RPMI8226 (cell line): ENCODE measurements around the gene ANTKMT.
"Not testable (repeated sequence)": the region's sequence is repeated elsewhere in the genome, so short reads cannot be mapped to it uniquely, and the experiment has no call there.

Experiments used
- DNase-seq: peaks from one replicate; pipeline ENCODE4 v3.0.0-alpha.2; 2015

Gene ANTKMT

DNA sequence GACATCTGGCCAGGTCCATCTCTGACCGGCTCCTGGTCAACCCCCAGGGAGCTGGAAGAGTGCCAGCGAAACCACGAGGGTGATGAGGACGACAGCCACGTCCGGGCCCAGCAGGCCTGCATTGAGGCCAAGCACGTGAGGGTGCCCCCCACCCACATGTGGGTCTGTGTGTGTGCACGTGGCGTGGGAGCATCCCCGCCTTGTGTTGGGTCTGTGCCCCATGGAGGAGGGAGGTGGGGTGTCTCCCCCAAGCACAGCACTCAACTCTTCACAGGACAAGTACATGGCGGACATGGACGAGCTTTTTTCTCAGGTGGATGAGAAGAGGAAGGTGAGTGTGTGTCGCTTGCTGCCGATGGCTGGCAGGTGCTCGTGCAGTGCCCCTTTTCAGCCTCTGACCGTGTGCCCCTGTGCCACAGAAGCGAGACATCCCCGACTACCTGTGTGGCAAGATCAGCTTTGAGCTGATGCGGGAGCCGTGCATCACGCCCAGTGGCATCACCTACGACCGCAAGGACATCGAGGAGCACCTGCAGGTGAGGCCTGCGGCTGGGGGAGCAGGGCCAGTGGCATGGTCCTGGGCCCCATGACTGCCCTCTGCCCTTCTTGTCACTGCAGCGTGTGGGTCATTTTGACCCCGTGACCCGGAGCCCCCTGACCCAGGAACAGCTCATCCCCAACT is 39.1 kb upstream of the ANTKMT start:
- DNase-seq = no peak

DNA sequence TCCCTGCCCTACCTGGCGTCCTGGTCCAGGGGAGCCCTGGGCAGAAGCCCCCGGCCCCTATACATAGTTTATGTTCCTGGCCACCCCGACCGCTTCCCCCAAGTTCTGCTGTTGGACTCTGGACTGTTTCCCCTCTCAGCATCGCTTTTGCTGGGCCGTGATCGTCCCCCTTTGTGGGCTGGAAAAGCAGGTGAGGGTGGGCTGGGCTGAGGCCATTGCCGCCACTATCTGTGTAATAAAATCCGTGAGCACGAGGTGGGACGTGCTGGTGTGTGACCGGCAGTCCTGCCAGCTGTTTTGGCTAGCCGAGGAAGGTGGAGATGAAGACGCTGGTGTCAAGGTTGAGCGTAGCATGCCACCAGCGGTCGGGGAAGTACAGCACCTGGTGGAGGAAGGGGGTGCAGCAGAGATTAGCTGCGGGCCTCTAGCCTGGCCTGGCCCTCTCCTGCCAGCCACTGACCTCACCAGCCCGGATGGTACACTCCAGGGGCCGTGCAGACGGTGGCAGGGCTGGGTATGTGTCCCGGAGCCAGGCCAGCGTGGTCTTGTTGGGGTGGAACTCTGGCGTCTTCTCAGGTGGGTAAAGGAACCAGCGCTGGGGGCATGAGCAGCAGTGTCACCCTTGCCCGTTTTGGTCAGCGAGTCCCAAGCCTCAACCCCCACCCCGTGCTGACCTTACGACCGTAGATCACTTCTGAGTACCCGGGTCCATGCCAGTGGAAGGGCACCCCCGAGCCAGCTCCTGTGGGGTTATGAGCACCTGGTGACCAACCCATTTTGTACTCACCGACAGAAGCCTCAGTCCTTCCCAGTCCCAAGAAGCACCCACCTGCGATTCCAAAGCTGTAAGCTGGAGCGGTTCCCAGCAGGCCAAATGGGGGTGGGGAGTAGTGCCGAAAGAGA is 38.2 kb upstream of the ANTKMT start:
- DNase-seq = no peak

DNA sequence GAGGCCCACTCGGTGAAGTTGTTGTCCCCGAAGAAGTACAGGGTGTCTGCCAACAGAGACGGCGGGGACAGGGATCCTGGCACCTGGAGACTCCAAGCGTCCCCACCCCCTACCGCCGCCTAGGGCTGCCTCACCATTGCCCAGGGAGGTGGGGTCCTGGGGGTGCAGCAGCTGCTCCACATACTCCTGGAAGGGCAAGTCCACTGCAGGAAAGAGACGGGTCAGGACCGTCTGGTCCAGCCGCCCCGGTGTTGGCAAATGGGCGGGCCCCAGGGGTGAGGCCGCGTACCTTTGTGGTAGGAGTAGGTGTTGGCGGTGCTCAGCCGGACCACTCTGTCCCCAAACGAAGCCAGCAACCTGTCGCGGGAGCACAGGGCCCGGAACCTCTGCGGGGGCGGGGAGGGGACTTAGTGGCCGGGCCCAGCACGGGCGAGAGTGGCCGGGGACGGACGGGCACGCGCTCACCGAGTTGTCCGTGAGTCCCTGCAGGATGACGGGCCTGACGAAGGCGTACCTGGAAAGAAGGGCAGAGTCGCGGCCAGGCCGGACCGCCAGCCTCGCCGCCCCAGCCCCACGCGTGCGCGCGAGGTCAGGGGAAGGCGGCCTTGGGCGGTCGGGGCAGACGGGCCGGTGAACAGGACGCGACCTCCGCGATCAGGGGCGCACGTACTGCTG is 37.4 kb upstream of the ANTKMT start:
- DNase-seq = peak; percentile 36

DNA sequence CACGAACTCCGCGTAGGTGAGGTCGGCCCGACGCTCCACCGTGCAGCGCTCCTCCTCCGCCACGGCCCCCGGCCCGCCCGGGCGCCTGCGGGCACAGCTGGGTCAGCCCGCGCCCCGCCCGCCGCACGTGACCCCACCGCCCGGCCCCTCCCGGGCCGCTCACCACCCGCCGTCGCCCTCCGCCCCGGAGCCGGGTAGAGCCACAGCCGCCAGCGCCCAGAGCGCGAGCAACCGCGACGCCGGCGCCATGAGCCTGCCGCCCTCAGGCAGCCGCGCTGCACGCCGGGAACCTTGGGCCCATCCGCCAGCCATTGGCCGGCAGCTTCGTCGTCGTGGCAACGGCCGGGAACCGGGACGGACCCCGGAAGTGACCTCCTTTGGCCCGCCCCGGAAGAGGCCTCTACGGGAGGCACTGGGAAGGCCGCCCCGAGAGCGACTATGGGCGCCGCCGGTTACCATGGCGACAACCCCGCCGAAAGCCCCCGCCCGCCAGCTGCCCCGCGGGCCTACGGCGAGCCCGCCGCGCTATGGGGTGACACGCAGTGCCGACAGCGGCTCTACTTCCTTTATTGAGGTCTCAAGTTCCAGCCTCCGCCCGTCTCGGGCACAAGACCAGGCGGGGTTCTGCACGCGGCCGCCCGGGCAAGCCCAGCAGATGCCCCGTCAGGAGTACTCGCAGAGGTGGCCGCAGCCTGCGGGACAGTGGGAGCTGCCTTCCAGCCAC is 36.7 kb upstream of the ANTKMT start, which contains the start of gene JMJD8:
Gene JMJD8, minus strand, starts transcription at position 264 of the 724 bp plus-strand sequence. Its CDS starts 15 bp downstream, at position 249.
- peak; percentile 100 for DNase-seq

DNA sequence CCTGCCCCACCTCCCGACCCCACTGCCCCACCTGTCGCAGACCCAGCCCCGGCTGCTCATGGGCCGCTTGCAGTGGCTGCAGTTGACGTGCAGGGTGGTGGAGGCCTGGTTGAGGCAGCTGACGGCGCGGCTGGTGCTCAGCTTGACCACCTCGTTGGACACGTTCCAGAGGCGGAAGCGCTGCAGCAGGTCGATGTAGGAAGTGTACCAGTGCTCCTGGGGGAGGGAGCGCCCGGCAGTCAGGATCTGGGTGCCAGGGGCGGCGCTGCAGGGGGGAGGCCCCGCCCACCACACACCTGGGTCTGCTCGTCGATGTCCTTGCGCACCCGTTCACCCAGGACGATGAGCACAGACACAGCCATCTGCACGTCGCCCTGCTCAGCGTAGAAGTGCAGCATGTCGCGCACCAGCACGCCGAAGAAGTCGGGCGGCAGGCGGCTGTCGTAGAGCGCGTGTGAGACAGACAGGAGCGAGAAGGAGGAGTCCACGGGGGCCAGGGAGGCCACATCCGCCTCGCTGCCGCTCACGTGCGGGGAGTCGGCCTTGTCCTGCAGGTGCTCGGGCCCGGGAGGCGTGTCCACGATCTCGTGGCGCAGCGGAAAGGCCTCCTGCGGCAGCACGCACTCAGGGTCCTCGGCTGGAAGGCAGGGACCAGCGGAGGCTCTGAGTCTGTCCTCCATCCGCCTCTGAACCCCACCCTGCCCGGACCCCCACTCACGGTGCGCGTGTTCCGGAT is 35.8 kb upstream of the ANTKMT start:
- no peak for DNase-seq

- no peak for DNase-seq
Measured at GRCh38 chr16:685967-686366, 35.0 kb upstream of the ANTKMT start.

- DNase-seq = peak; percentile 3
Measured at GRCh38 chr16:686459-687260, 34.3 kb upstream of the ANTKMT start.

- no peak for DNase-seq
Measured at GRCh38 chr16:687499-687898, 33.4 kb upstream of the ANTKMT start.

DNA sequence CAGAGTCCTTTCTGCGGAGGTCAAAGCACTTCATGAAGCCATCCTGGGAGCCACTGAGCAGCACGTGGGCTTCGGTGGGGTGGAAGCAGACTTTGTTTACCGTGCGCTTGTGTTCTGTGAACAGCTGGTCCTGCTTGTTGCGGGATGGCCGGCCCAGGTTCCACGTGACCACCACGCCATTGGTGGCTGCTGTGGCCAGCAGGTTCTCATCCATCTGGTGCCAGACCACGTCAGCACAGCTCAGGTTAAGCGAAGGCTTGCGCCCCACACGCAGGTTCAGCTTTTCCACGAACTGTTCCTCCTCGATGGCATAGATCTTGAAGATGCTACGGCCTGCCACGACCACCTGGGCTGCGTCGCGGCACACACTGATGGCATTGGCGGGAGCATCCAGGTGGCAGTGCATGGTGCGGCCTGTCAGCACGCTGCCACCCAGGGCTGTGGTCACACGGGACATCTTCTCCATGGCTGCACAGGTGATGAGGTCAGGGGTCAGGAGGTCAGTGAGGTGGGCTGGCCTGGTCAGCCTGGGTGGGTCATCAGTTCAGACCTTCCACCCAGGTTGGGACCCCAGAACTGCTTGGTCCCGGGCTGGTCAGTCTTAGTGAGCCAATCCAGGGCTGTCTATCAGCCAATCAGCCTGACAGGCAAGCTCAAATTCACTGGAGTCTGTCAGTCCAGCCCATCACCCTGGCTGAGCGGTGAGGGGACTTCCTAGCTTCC is 31.6 kb upstream of the ANTKMT start:
- DNase-seq = no peak

- not testable (repeated sequence) for DNase-seq
Measured at GRCh38 chr16:691242-691641, 29.7 kb upstream of the ANTKMT start.

- no peak for DNase-seq
Measured at GRCh38 chr16:692356-693108, 28.4 kb upstream of the ANTKMT start.

DNA sequence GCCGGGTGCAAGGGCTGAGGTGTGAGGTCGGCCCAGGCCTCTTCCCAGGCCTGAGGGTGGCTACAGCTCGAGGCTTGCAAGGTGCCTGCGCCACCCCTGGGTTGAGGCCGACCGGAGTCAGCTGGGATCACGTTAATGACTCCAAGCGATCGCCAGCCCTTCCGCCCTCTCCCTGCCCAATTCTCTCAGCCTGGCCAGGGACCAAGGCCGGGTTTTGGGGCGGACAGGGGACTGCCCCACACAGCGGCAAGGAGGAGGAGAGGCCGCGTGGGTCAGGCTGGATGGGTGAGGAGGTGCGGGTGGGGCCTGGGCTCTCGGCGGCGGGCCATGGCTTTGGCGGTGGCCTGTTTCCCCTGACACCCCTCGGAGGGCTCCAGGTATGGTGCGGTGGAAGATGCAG is 27.6 kb upstream of the ANTKMT start:
- DNase-seq = no peak

- DNase-seq = no peak
Measured at GRCh38 chr16:693766-694165, 27.2 kb upstream of the ANTKMT start.

- DNase-seq = no peak
Measured at GRCh38 chr16:694187-694862, 26.6 kb upstream of the ANTKMT start.

GRCh38 chr16:694863-695354 is 26.0 kb upstream of the ANTKMT start:
- no peak for DNase-seq

GRCh38 chr16:695355-696089 is 25.4 kb upstream of the ANTKMT start:
- peak; percentile 97 for DNase-seq

DNA sequence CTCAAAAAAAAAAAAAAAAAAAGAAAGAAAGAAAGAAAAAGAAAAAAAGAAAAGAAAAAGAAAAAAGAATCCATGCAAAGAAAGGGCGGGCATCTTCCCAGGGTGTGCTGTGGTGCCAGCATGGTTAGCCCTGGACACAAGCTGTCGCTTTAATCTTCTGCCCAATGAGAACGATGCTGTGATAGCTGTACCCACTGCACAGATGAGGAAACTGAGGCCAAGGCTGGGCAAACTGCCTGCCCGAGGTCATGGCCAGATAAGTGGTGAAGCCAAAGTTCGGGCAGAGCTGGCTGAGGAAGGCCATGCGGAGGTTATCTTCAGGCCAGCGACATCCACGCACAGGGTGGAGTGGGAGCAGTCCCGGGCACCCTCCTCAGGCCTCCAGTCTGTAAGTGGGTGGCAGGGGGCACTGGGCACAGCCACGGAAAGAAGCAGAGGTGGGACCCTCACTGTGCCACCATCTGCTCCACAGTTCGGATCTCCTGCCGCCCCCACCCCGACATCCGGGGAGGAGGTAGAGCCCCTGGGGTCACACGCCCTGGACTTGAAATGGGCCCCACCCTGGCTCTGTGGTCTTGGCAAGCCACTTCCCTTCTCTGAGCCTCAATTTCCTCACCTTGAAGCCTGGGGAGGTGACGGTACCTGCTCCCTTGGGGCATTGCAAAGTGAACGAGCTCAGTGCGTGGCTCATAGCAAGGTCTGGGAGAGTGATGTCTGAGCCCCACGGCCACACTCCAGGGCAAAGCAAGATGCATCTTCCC is 21.9 kb upstream of the ANTKMT start:
- DNase-seq = no peak
